Liver (tissue), 9 donors: Measurements from ENCODE around the gene DIP2B. TPM values are rescaled to one million over a fixed set of nuclear protein-coding genes. Genes with fewer than 3 reads are reported as not detected.

Experiments used
- DNase-seq: peaks from one replicate; pipeline ENCODE4 v3.0.0-alpha.2; 2017; ENCODE audit warnings: low spot score
- H3K27ac ChIP-seq, 2 donors: one replicate each; pipeline ENCODE4 v1.7.0; 2013; ENCODE audit warnings: inconsistent platforms in 2 of 2, low read length in 2 of 2, control low read depth in 1 of 2, low read depth in 1 of 2, mild to moderate bottlenecking in 1 of 2
- H3K27me3 ChIP-seq, 4 donors: one replicate each; pipeline versions ENCODE4 v1.6.1 to v1.7.0; 2013; ENCODE audit warnings: low read length in 3 of 4, inconsistent platforms in 1 of 4, mild to moderate bottlenecking in 1 of 4, moderate library complexity in 1 of 4; ENCODE audit not compliant: control insufficient read depth in 4 of 4, insufficient read depth in 4 of 4
- H3K36me3 ChIP-seq, 4 donors: one replicate each; pipeline versions ENCODE4 v1.6.1 to v1.7.0; 2013; ENCODE audit warnings: low read length in 3 of 4, mild to moderate bottlenecking in 3 of 4, low read depth in 1 of 4, moderate library complexity in 1 of 4; ENCODE audit not compliant: control insufficient read depth in 4 of 4, insufficient read depth in 3 of 4
- H3K4me1 ChIP-seq, 4 donors: one replicate each; pipeline versions ENCODE4 v1.6.1 to v1.7.0; 2013; ENCODE audit warnings: low read length in 3 of 4, mild to moderate bottlenecking in 3 of 4, moderate library complexity in 1 of 4; ENCODE audit not compliant: control insufficient read depth in 4 of 4, insufficient read depth in 4 of 4
- H3K4me3 ChIP-seq, 3 donors: one replicate each; pipeline versions ENCODE4 v1.6.1 to v1.7.0; 2013; ENCODE audit warnings: low read length in 3 of 3, control low read depth in 1 of 3, low read depth in 1 of 3, mild to moderate bottlenecking in 1 of 3
- H3K9ac ChIP-seq, 2 donors: one replicate each; pipeline ENCODE4 v1.7.0; 2013; ENCODE audit warnings: low read length in 2 of 2, mild to moderate bottlenecking in 2 of 2, moderate library complexity in 2 of 2, control low read depth in 1 of 2, low read depth in 1 of 2
- H3K9me3 ChIP-seq, 4 donors: one replicate each; pipeline versions ENCODE4 v1.6.1 to v1.7.0; 2013; ENCODE audit warnings: low read length in 3 of 4; ENCODE audit not compliant: control insufficient read depth in 4 of 4
- EGR1 ChIP-seq, 2 donors: IDR thresholded peaks; 2 replicates each; pipeline ENCODE4 v1.6.1; 2016 to 2018; ENCODE audit warnings: antibody characterized with exemption in 2 of 2, low read depth in 2 of 2
- FOXA1 ChIP-seq: IDR thresholded peaks from 2 replicates; pipeline ENCODE4 v1.6.1; 2016; ENCODE audit warnings: antibody characterized with exemption
- FOXA2 ChIP-seq: IDR thresholded peaks from 2 replicates; pipeline ENCODE4 v1.6.1; 2016; ENCODE audit warnings: antibody characterized with exemption
- GABPA ChIP-seq, 2 donors: IDR thresholded peaks in 1 of 2; conservative IDR thresholded peaks in 1 of 2; 2 replicates each; pipeline ENCODE4 v1.6.1; 2016; ENCODE audit warnings: antibody characterized with exemption in 2 of 2, mild to moderate bottlenecking in 1 of 2, moderate library complexity in 1 of 2
- HNF4A ChIP-seq, 2 donors: conservative IDR thresholded peaks; 2 replicates each; pipeline ENCODE4 v1.6.1; 2016; ENCODE audit warnings: antibody characterized with exemption in 2 of 2, mild to moderate bottlenecking in 2 of 2
- HNF4G ChIP-seq: IDR thresholded peaks from 2 replicates; pipeline ENCODE4 v1.6.1; 2016; ENCODE audit warnings: antibody characterized with exemption
- JUND ChIP-seq, 2 donors: IDR thresholded peaks; 2 replicates each; pipeline ENCODE4 v1.6.1; 2016; ENCODE audit warnings: antibody characterized with exemption in 2 of 2
- MAX ChIP-seq: IDR thresholded peaks from 2 replicates; pipeline ENCODE4 v1.6.1; 2016; ENCODE audit warnings: antibody characterized with exemption
- NR2F2 ChIP-seq: IDR thresholded peaks from 2 replicates; pipeline ENCODE4 v1.6.1; 2016; ENCODE audit warnings: antibody characterized with exemption
- RAD21 ChIP-seq, 2 donors: IDR thresholded peaks; 2 replicates each; pipeline ENCODE4 v1.6.1; 2016; ENCODE audit warnings: antibody characterized with exemption in 2 of 2, mild to moderate bottlenecking in 2 of 2
- RXRA ChIP-seq, 2 donors: IDR thresholded peaks; 2 replicates each; pipeline ENCODE4 v1.6.1; 2017 to 2018; ENCODE audit warnings: antibody characterized with exemption in 2 of 2, mild to moderate bottlenecking in 1 of 2
- SP1 ChIP-seq: IDR thresholded peaks from 2 replicates; pipeline ENCODE4 v1.6.1; 2018; ENCODE audit warnings: antibody characterized with exemption, mild to moderate bottlenecking
- TAF1 ChIP-seq: conservative IDR thresholded peaks from 2 replicates; pipeline ENCODE4 v1.6.1; 2016; ENCODE audit warnings: antibody characterized with exemption, mild to moderate bottlenecking
- YY1 ChIP-seq: IDR thresholded peaks from 2 replicates; pipeline ENCODE4 v1.6.1; 2016; ENCODE audit warnings: antibody characterized with exemption, mild to moderate bottlenecking
- WGBS: extraction: QIAGEN DNeasy Blood & Tissue Kit; methylation state at CpG from one replicate; pipeline ENCODE4 v1.1.7; 2013; 5-methylcytosine and 5-hydroxymethylcytosine counted together
- polyA plus RNA-seq, 2 donors: library from polyadenylated mRNA; stranded (reverse) in 1 of 2; unstranded in 1 of 2; fragments of 200-250 nt in 1 of 2; fragments of >200 nt in 1 of 2; fragmentation: Nextera tagmentation in 1 of 2; extraction: Ambion mirVana in 1 of 2; gene quantifications; one replicate each; pipeline versions ENCODE4 v1.2.1 to v1.2.3, GENCODE V29; 2013 to 2015
- total RNA-seq, 2 donors: library from RNA; depleted of rRNA; stranded (reverse); fragments of >200 nt; gene quantifications; one replicate each; pipeline ENCODE4 v1.2.3, GENCODE V29; 2014
- TF ChIP-seq, protein P1 (sequence below): IDR thresholded peaks from 2 replicates; pipeline ENCODE4 v1.6.1; 2016; ENCODE audit warnings: antibody characterized with exemption
- TF ChIP-seq, protein P2 (sequence below): IDR thresholded peaks from 2 replicates; pipeline ENCODE4 v1.6.1; 2016; ENCODE audit warnings: antibody characterized with exemption, mild to moderate bottlenecking
- TF ChIP-seq, protein P3 (sequence below): fragments of 150-350 bp; IDR thresholded peaks from 2 replicates; pipeline ENCODE4 v1.5.1; 2017; ENCODE audit warnings: improper control_type of control experiment, low read depth, low read length; ENCODE audit not compliant: missing input control
- donor health status: healthy.
- donor health status: healthy.
- donor health status: healthy.
- donor health status: healthy.
- donor health status: healthy.

DIP2B gene
- total and polyA plus RNA-seq, 4 donors, result 4.8 to 30.7 (median 13.8) TPM

GRCh38 chr12:50641566-50641965 lies 136.8 kb downstream of the DIP2B start:
- WGBS, result 79% methylated on average over 5 of the region's 5 CpGs
- H3K27me3 ChIP-seq, result no peaks in the 10 kb centered on the region
- peaks cover 0 to 8% (median 4%) of the 10 kb centered on the region in 4 donors for H3K36me3 ChIP-seq
- no peak overlapping the region for H3K4me3 ChIP-seq
- no peak for TF ChIP-seq RXRA (IDR thresholded peaks at IDR 0.05)
- TF ChIP-seq, protein P1, sequence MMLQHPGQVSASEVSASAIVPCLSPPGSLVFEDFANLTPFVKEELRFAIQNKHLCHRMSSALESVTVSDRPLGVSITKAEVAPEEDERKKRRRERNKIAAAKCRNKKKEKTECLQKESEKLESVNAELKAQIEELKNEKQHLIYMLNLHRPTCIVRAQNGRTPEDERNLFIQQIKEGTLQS, result no peak
- H3K4me1 ChIP-seq, result peaks cover 0 to 21% (median 11%) of the 10 kb centered on the region in 4 donors
- no peaks in the 10 kb centered on the region for H3K9me3 ChIP-seq
- no peak overlapping the region for H3K9ac ChIP-seq
- no peak overlapping the region for H3K27ac ChIP-seq
- DNase-seq, result no peak

- no peak for TF ChIP-seq SP1
- TF ChIP-seq MAX, result no peak
- TF ChIP-seq EGR1 (IDR thresholded peaks at IDR 0.05; ENCODE audit: low read depth in 2 of 2), result no peak
- no peak for TF ChIP-seq GABPA (IDR thresholded peaks at IDR 0.05 in 1 of 2, conservative IDR thresholded peaks at IDR 0.05 in 1 of 2)
- no peak for TF ChIP-seq HNF4G
- no peak for TF ChIP-seq RXRA (IDR thresholded peaks at IDR 0.05)
- TF ChIP-seq, protein P2, sequence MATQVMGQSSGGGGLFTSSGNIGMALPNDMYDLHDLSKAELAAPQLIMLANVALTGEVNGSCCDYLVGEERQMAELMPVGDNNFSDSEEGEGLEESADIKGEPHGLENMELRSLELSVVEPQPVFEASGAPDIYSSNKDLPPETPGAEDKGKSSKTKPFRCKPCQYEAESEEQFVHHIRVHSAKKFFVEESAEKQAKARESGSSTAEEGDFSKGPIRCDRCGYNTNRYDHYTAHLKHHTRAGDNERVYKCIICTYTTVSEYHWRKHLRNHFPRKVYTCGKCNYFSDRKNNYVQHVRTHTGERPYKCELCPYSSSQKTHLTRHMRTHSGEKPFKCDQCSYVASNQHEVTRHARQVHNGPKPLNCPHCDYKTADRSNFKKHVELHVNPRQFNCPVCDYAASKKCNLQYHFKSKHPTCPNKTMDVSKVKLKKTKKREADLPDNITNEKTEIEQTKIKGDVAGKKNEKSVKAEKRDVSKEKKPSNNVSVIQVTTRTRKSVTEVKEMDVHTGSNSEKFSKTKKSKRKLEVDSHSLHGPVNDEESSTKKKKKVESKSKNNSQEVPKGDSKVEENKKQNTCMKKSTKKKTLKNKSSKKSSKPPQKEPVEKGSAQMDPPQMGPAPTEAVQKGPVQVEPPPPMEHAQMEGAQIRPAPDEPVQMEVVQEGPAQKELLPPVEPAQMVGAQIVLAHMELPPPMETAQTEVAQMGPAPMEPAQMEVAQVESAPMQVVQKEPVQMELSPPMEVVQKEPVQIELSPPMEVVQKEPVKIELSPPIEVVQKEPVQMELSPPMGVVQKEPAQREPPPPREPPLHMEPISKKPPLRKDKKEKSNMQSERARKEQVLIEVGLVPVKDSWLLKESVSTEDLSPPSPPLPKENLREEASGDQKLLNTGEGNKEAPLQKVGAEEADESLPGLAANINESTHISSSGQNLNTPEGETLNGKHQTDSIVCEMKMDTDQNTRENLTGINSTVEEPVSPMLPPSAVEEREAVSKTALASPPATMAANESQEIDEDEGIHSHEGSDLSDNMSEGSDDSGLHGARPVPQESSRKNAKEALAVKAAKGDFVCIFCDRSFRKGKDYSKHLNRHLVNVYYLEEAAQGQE, result no peak
- TF ChIP-seq, protein P3, sequence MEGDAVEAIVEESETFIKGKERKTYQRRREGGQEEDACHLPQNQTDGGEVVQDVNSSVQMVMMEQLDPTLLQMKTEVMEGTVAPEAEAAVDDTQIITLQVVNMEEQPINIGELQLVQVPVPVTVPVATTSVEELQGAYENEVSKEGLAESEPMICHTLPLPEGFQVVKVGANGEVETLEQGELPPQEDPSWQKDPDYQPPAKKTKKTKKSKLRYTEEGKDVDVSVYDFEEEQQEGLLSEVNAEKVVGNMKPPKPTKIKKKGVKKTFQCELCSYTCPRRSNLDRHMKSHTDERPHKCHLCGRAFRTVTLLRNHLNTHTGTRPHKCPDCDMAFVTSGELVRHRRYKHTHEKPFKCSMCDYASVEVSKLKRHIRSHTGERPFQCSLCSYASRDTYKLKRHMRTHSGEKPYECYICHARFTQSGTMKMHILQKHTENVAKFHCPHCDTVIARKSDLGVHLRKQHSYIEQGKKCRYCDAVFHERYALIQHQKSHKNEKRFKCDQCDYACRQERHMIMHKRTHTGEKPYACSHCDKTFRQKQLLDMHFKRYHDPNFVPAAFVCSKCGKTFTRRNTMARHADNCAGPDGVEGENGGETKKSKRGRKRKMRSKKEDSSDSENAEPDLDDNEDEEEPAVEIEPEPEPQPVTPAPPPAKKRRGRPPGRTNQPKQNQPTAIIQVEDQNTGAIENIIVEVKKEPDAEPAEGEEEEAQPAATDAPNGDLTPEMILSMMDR, result no peak
- no peak for TF ChIP-seq RAD21 (IDR thresholded peaks at IDR 0.05)
- no peak for TF ChIP-seq JUND (IDR thresholded peaks at IDR 0.05)
- TF ChIP-seq NR2F2, result no peak
- TF ChIP-seq YY1, result no peak
- TF ChIP-seq FOXA2, result no peak
- TF ChIP-seq, protein P1, result no peak
- TF ChIP-seq HNF4A (conservative IDR thresholded peaks at IDR 0.05), result no peak
- TF ChIP-seq FOXA1, result no peak
- TF ChIP-seq TAF1, result no peak
- no peak overlapping the region for H3K27ac ChIP-seq
- H3K9ac ChIP-seq, result no peak overlapping the region
- WGBS, result 82% methylated on average over 1 of the region's 1 CpG
- peaks cover 0 to 8% (median 4%) of the 10 kb centered on the region in 4 donors for H3K36me3 ChIP-seq
- no peaks in the 10 kb centered on the region for H3K27me3 ChIP-seq
- H3K4me3 ChIP-seq, result no peak overlapping the region
- H3K9me3 ChIP-seq, result no peaks in the 10 kb centered on the region
- H3K4me1 ChIP-seq, result peaks cover 0 to 16% (median 8%) of the 10 kb centered on the region in 4 donors
- no peak for DNase-seq
Observed at GRCh38 chr12:50642035-50642451, 137.3 kb downstream of the DIP2B start.
